GM12865 (cell line): ENCODE data around the gene DTX1.

Source experiments
- DNase-seq: peaks from one replicate; pipeline ENCODE4 v3.0.0; 2010; ENCODE audit warnings: low read depth
- H3K4me3 ChIP-seq: 2 replicates; pipeline ENCODE4 v1.5.1; 2011; ENCODE audit warnings: mild to moderate bottlenecking, low read depth, low read length, control low read depth
- TF ChIP-seq, protein P1 (sequence below): IDR thresholded peaks from 2 replicates; pipeline ENCODE4 v1.5.1; 2011; ENCODE audit warnings: low read length, control low read depth, low read depth, inconsistent platforms; ENCODE audit not compliant: insufficient read depth; ENCODE audit errors: missing control alignments

DTX1 gene

DNA sequence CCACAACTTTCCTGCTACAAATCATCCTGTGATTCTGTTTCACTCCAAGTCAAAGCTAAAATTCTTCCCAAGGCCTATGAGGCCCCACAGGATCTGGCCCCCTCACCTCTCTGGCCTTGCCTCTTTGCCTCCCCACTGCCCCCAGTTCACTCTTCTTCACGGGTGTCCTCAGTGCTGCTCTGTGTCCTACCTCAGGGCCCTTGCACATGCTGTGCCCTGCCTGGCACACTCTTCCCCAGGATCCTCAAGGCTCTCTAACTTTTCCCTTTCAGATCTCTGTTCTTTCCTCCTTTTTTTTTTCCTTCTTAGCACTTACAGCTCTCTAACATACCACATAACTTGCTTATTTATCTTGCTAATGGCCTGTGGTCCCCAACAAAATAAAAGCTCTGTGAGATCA, 49.8 kb downstream of the DTX1 start:
- no peak overlapping the region for H3K4me3 ChIP-seq
- TF ChIP-seq, protein P1, sequence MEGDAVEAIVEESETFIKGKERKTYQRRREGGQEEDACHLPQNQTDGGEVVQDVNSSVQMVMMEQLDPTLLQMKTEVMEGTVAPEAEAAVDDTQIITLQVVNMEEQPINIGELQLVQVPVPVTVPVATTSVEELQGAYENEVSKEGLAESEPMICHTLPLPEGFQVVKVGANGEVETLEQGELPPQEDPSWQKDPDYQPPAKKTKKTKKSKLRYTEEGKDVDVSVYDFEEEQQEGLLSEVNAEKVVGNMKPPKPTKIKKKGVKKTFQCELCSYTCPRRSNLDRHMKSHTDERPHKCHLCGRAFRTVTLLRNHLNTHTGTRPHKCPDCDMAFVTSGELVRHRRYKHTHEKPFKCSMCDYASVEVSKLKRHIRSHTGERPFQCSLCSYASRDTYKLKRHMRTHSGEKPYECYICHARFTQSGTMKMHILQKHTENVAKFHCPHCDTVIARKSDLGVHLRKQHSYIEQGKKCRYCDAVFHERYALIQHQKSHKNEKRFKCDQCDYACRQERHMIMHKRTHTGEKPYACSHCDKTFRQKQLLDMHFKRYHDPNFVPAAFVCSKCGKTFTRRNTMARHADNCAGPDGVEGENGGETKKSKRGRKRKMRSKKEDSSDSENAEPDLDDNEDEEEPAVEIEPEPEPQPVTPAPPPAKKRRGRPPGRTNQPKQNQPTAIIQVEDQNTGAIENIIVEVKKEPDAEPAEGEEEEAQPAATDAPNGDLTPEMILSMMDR = no peak
- no peak for DNase-seq

DNA sequence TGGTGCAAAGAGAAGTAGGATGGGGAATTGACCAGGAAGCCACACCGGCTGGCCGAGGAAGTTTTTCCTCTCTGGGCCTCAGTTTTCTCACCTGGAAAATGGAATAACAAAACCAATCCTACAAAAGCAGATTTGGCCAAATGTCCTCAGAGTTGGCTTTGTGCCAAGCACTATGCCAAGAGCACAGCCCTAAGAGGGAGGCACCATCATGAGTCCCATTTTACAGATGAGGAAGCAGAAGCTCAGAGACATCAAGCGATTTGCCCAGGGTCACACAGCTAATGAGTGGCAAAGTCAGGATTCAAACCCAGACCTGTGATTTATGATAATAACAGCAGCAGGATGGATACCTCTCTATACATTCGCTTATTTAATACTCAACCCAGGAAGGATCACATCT, 51.8 kb downstream of the DTX1 start:
- DNase-seq = no peak
- TF ChIP-seq, protein P1 = no peak
- H3K4me3 ChIP-seq = no peak overlapping the region

DNA sequence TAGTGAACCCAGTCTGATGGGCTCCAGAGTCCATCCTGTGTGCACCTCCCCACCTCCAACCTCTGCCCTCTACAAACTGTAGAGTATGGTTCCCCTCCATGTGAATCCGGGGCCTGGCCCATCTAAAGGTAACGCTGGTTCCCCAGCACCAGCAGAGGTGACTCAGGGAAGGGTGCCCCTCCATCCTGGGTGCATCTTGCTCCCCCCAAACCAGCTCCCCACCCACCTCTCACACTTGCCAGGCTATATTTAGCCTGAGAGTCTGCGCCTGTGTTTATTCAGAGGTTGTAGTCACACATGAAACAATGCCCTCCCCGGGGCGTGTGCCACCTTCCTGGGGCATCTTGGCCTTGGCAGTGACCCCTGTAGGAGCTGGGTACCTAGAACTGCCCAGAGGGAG, 52.8 kb downstream of the DTX1 start:
- H3K4me3 ChIP-seq = no peak overlapping the region
- TF ChIP-seq, protein P1 = no peak
- no peak for DNase-seq

DNA sequence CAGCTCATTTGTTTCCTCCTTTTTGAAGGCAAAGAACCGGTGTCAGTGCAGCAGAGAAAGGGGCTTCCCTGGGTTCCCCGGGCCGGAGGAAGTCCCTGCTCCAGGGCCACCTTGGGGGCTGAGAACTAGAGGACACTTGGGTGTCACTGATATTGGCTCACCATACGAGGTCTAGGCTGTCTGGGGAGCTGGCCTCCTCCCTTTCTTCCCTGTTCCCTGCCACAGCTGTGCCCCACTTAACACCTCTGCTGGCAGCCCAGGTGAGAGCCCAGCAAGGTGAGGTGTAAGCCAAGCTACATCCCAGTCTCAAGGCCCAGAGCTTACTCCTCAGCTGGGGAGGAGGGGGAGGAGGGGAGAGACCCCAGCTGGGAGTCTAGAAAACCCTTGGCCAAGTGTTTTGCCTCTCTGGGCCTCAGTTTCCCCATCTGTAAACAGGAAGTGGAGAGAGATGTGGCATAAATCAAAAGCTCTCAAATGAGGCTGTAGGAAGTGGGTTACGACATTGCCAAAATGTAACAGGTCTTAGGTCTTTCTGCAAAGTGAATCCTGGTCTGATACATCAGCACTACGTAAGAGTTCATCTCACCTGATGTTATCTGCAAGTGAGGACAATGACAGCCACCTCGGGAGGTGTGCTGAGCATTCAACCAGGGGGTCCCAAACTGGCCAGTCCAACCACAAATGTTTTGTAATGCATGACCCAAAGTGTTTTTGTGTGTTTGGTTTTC, 53.5 kb downstream of the DTX1 start:
- DNase-seq = no peak
- TF ChIP-seq, protein P1 = no peak
- no peak overlapping the region for H3K4me3 ChIP-seq

DNA sequence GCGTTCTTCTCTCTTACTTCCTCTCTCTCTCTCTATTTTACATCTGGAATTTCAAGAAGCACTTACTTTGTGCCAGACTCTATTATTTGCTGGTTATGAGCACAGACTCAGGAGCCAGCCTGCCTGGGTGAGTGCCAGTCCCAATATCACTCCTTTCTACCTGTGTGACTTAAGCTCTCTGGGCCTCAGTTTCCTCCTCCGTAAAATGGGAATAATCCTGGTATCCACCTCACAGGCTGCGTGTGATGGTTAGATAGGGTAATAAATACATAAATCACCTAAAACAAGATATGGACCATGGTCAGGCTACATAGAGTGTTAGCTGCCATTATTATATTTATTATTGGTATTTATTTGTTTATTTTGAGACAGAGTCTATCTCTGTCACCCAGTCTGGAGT, 54.7 kb downstream of the DTX1 start:
- H3K4me3 ChIP-seq = no peak overlapping the region
- no peak for DNase-seq
- TF ChIP-seq, protein P1 = no peak

DNA sequence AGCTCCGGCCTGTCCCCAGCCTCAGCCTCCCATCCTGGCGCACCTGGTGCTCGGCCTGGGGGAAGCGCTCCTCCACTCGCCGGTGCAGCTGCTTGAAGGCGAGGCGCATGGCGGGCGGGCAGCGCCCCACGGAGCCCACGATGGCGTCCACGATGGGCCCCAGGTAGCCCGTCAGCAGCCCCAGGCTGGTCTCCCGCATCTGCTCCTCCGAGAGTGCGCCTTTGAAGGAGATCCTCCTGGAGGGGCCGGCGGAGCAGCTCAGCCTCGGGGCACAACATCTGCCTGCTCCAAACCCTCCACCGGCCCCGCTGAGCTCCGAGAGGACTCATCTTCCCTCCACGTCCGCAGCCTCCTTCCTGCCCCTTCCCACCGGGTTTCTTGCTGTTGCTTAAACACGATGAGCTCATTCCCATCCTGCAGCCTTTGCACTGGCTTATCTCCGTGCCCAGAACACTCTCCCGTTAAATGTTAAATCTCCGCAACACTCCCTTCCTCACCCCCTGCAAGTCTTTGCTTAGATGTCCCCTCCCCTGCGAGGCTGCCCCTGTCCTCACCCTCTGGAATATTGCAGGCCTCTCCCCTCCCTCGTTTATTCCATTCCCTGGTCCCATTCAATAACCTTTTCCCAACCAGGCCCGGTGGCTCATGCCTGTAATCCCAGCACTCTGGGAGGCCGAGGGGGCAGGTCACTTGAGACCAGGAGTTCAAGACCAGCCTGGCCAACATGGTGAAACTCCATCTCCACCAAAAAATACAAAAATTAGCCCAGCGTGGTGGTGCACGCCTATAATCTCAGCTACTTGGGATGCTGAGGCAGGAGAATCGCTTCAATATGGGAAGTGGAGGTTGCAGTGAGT, 55.7 kb downstream of the DTX1 start:
- TF ChIP-seq, protein P1 = no peak
- no peak for DNase-seq
- H3K4me3 ChIP-seq = no peak overlapping the region
